Sigmoid colon (tissue), 7 donors: ENCODE results near the gene TRAF3. TPM values are rescaled to one million over a fixed set of nuclear protein-coding genes. Genes with fewer than 3 reads are reported as not detected.

Experiments
- DNase-seq: peaks from one replicate; pipeline ENCODE4 v3.0.0-alpha.2; 2019
- H3K27ac ChIP-seq, 4 donors: fragments of 200-600 bp; sonication (generic); one replicate each; pipeline ENCODE4 v1.5.1; 2016 to 2019; ENCODE audit warnings: mild to moderate bottlenecking in 1 of 4
- H3K27me3 ChIP-seq, 3 donors: fragments of 200-600 bp; sonication (generic); one replicate each; pipeline ENCODE4 v1.5.1; 2019; ENCODE audit warnings: mild to moderate bottlenecking in 1 of 3
- H3K36me3 ChIP-seq, 4 donors: fragments of 200-600 bp; sonication (generic); one replicate each; pipeline ENCODE4 v1.5.1; 2016 to 2019
- H3K4me1 ChIP-seq, 4 donors: fragments of 200-600 bp; sonication (generic); one replicate each; pipeline ENCODE4 v1.5.1; 2017 to 2019
- H3K4me3 ChIP-seq, 4 donors: fragments of 200-600 bp; sonication (generic); one replicate each; pipeline ENCODE4 v1.5.1; 2017 to 2019; ENCODE audit warnings: mild to moderate bottlenecking in 2 of 4, moderate library complexity in 1 of 4
- H3K9me3 ChIP-seq, 4 donors: fragments of 200-600 bp in 3 of 4; sonication (generic) in 3 of 4; one replicate each; pipeline versions ENCODE4 v1.5.1 to v1.6.1; 2013 to 2019
- CTCF ChIP-seq, 4 experiments: fragments of 450-650 bp in 3 of 4; fragments of 200-600 bp in 1 of 4; IDR thresholded peaks; one replicate each; pipeline ENCODE4 v1.5.1; 2016 to 2019; ENCODE audit warnings: antibody characterized with exemption in 4 of 4, mild to moderate bottlenecking in 3 of 4, moderate library complexity in 2 of 4
- EP300 ChIP-seq, 4 donors: sonication (generic); formaldehyde crosslinking; IDR thresholded peaks; one replicate each; pipeline ENCODE4 v1.6.1; 2017; ENCODE audit warnings: antibody characterized with exemption in 4 of 4
- POLR2A ChIP-seq, 2 donors: fragments of 450-650 bp; IDR thresholded peaks; one replicate each; pipeline ENCODE4 v1.6.1; 2016; ENCODE audit warnings: antibody characterized with exemption in 2 of 2, mild to moderate bottlenecking in 2 of 2, moderate library complexity in 2 of 2
- POLR2AphosphoS5 ChIP-seq, 4 donors: sonication (generic); formaldehyde crosslinking; IDR thresholded peaks; one replicate each; pipeline ENCODE4 v1.6.1; 2017; ENCODE audit warnings: antibody characterized with exemption in 4 of 4
- WGBS, 2 donors: extraction: QIAGEN DNeasy Blood & Tissue Kit; methylation state at CpG; one replicate each; pipeline ENCODE4 v1.1.7; 2013; 5-methylcytosine and 5-hydroxymethylcytosine counted together
- intact Hi-C: fragments of 100-400 bp; cut with DNase I; formaldehyde crosslinking; loops from one replicate; pipeline ENCODE4 v1.15.1; 2023
- polyA plus RNA-seq, 3 donors: library from polyadenylated mRNA; stranded (reverse); fragments of 200-250 nt; gene quantifications; one replicate each; pipeline ENCODE4 v1.2.3, GENCODE V29; 2013
- total RNA-seq, 4 donors: library from RNA; depleted of rRNA; stranded (reverse); fragments of >200 nt; gene quantifications; one replicate each; pipeline ENCODE4 v1.1.0, GENCODE V29; 2016
- donor health status: healthy with polysubstance abuse.
- donor health status: Bipolar disorder and iron deficiency.
- donor health status: healthy.

TRAF3 gene
- total and polyA plus RNA-seq, 7 donors: 9.5 to 18.6 (median 12.3) TPM

GRCh38 chr14:102798926-102799325 is 21.7 kb downstream of the TRAF3 start:
- H3K4me1 ChIP-seq: peaks cover 0 to 3% (median 0%) of the 10 kb centered on the region in 4 donors
- WGBS, 2 donors: 86% methylated on average over 2 of the region's 2 CpGs

GRCh38 chr14:102799684-102800562 is 22.7 kb downstream of the TRAF3 start:
- Histone ChIP-seq H3K27me3 (no peaks in the 10 kb centered on the region), H3K4me3 (no peak overlapping the region), H3K27ac (no peak overlapping the region), H3K4me1 (peaks cover 0 to 3% (median 0%) of the 10 kb centered on the region in 4 donors), H3K9me3 (no peaks in the 10 kb centered on the region), H3K36me3 (no peaks in the 10 kb centered on the region)
- intact Hi-C loops: no loop called here
- 85 to 88% methylated on average over 8 of the region's 8 CpGs for WGBS, 2 donors
- no peak for DNase-seq
- TF ChIP-seq POLR2AphosphoS5 (IDR thresholded peaks at IDR 0.05) (no peak), CTCF (IDR thresholded peaks at IDR 0.05) (no peak), EP300 (IDR thresholded peaks at IDR 0.05) (no peak), POLR2A (IDR thresholded peaks at IDR 0.05) (no peak)

More at GRCh38 chr14:102798926-102799325, 21.7 kb downstream of the TRAF3 start:
- Histone ChIP-seq H3K36me3 (no peaks in the 10 kb centered on the region), H3K9me3 (no peaks in the 10 kb centered on the region), H3K27me3 (no peaks in the 10 kb centered on the region), H3K4me3 (no peak overlapping the region), H3K27ac (no peak overlapping the region)
- intact Hi-C loops: no loop called here
- TF ChIP-seq POLR2A (IDR thresholded peaks at IDR 0.05) (no peak), EP300 (IDR thresholded peaks at IDR 0.05) (no peak), CTCF (IDR thresholded peaks at IDR 0.05) (no peak), POLR2AphosphoS5 (IDR thresholded peaks at IDR 0.05) (no peak)
- no peak for DNase-seq

- Histone ChIP-seq H3K27me3 (no peaks in the 10 kb centered on the region), H3K36me3 (no peaks in the 10 kb centered on the region), H3K4me3 (no peak overlapping the region), H3K9me3 (no peaks in the 10 kb centered on the region), H3K4me1 (no peaks in the 10 kb centered on the region), H3K27ac (no peak overlapping the region)
- intact Hi-C loops: no loop called here
- DNase-seq: no peak
- 88 to 92% methylated on average over 6 of the region's 6 CpGs for WGBS, 2 donors
- TF ChIP-seq CTCF (IDR thresholded peaks at IDR 0.05): no peak
Observed at GRCh38 chr14:102802834-102803523, 25.7 kb downstream of the TRAF3 start.

- no peaks in the 10 kb centered on the region for H3K4me1 ChIP-seq
- H3K27me3 ChIP-seq: no peaks in the 10 kb centered on the region
- no peak for DNase-seq
- WGBS, 2 donors: 86 to 89% methylated on average over 1 of the region's 1 CpG
- intact Hi-C loops: no loop called here
- H3K4me3 ChIP-seq: no peak overlapping the region
- TF ChIP-seq POLR2A (IDR thresholded peaks at IDR 0.05) (no peak), POLR2AphosphoS5 (IDR thresholded peaks at IDR 0.05) (no peak), CTCF (IDR thresholded peaks at IDR 0.05) (no peak), EP300 (IDR thresholded peaks at IDR 0.05) (no peak)
- H3K27ac ChIP-seq: no peak overlapping the region
- no peaks in the 10 kb centered on the region for H3K9me3 ChIP-seq
- H3K36me3 ChIP-seq: no peaks in the 10 kb centered on the region
Observed at GRCh38 chr14:102804858-102805257, 27.6 kb downstream of the TRAF3 start.
